GM21825 (cell line): ENCODE data around the gene RNF141.

ENCODE experiments used
- ATAC-seq: cut with Tn5 transposase; IDR thresholded peaks from one replicate; pipeline ENCODE4 v1.9.1; 2021; ENCODE audit warnings: mild to moderate bottlenecking, moderate library complexity; ENCODE audit not compliant: unreplicated experiment

RNF141 gene

GRCh38 chr11:10540915-10541560 is at the start of gene RNF141:
Gene RNF141 (minus strand): TSS chr11:10541187. CDS start chr11:10534158, 7,029 bp downstream.
- peak; percentile 99 for ATAC-seq

- ATAC-seq: no peak
Observed at GRCh38 chr11:10590218-10590915, 49.4 kb upstream of the RNF141 start.

GRCh38 chr11:10588904-10589303 is 47.9 kb upstream of the RNF141 start:
- ATAC-seq: no peak

GRCh38 chr11:10587995-10588394 is 47.0 kb upstream of the RNF141 start:
- ATAC-seq: no peak

- ATAC-seq: no peak
Observed at GRCh38 chr11:10587388-10587787, 46.4 kb upstream of the RNF141 start.

GRCh38 chr11:10584071-10584501 is 43.1 kb upstream of the RNF141 start:
- no peak for ATAC-seq

- no peak for ATAC-seq
Observed at GRCh38 chr11:10581481-10582019, 40.6 kb upstream of the RNF141 start.

GRCh38 chr11:10580623-10581022 is 39.6 kb upstream of the RNF141 start:
- no peak for ATAC-seq

- ATAC-seq: no peak
Observed at GRCh38 chr11:10579700-10580099, 38.7 kb upstream of the RNF141 start.

- ATAC-seq: no peak
Observed at GRCh38 chr11:10576035-10576398, 35.0 kb upstream of the RNF141 start.

GRCh38 chr11:10575346-10576034 is 34.5 kb upstream of the RNF141 start:
- ATAC-seq: no peak

GRCh38 chr11:10573556-10573955 is 32.6 kb upstream of the RNF141 start:
- ATAC-seq: no peak

- no peak for ATAC-seq
Observed at GRCh38 chr11:10573028-10573427, 32.0 kb upstream of the RNF141 start.

GRCh38 chr11:10572533-10572932 is 31.5 kb upstream of the RNF141 start:
- ATAC-seq: no peak

- no peak for ATAC-seq
Observed at GRCh38 chr11:10568486-10568941, 27.5 kb upstream of the RNF141 start, which contains the start of gene LYVE1. Gene LYVE1 (minus strand): TSS chr11:10568665. CDS start chr11:10568532, 133 bp downstream.

- no peak for ATAC-seq
Observed at GRCh38 chr11:10567446-10567845, 26.5 kb upstream of the RNF141 start.

- no peak for ATAC-seq
Observed at GRCh38 chr11:10566257-10566957, 25.4 kb upstream of the RNF141 start.

GRCh38 chr11:10565493-10565892 is 24.5 kb upstream of the RNF141 start:
- ATAC-seq: no peak

- ATAC-seq: no peak
Observed at GRCh38 chr11:10564696-10565318, 23.8 kb upstream of the RNF141 start.

GRCh38 chr11:10564030-10564429 is 23.0 kb upstream of the RNF141 start:
- no peak for ATAC-seq
